Neural crest cell (in vitro differentiated cells): ENCODE measurements around the gene TPPP. TPM values are rescaled to one million over a fixed set of nuclear protein-coding genes. Genes with fewer than 3 reads are reported as not detected.

Experiments
- DNase-seq: peaks from one replicate; pipeline ENCODE4 v3.0.0; 2021; ENCODE audit warnings: low read depth, mixed read lengths, low spot score
- H3K27ac Mint-ChIP-seq: one replicate; pipeline ENCODE4 v1.8.0; 2021; ENCODE audit warnings: mild to moderate bottlenecking, mixed read lengths; ENCODE audit not compliant: unreplicated experiment
- H3K27me3 Mint-ChIP-seq: 2 replicates; pipeline ENCODE4 v1.8.0; 2021; ENCODE audit warnings: low read depth, mild to moderate bottlenecking, mixed read lengths
- H3K36me3 Mint-ChIP-seq: 2 replicates; pipeline ENCODE4 v1.8.0; 2021; ENCODE audit warnings: low read depth, mild to moderate bottlenecking, mixed read lengths
- H3K4me1 Mint-ChIP-seq: 2 replicates; pipeline ENCODE4 v1.8.0; 2021; ENCODE audit warnings: mixed read lengths
- H3K4me3 Mint-ChIP-seq: one replicate; pipeline ENCODE4 v1.8.0; 2021; ENCODE audit warnings: mild to moderate bottlenecking, mixed read lengths
- H3K9me3 Mint-ChIP-seq: 2 replicates; pipeline ENCODE4 v1.8.0; 2021; ENCODE audit warnings: mixed read lengths
- total RNA-seq: library from RNA; stranded (reverse); gene quantifications from 2 replicates; pipeline ENCODE4 v1.2.1, GENCODE V29; 2021
- TF ChIP-seq, protein P1 (sequence below): fragments of 200-600 bp; sonication (generic); conservative IDR thresholded peaks from 2 replicates; pipeline ENCODE4 v1.5.0; 2021; ENCODE audit warnings: antibody characterized with exemption, mild to moderate bottlenecking

The TPPP gene
- total RNA-seq, 1 donor from 2014 or later, result 2.7 TPM

- no peak for DNase-seq
- Mint-ChIP-seq H3K36me3 (peaks cover 20% of the 10 kb centered on the region), H3K27me3 (no peaks in the 10 kb centered on the region), H3K27ac (peak overlapping the region; percentile 54), H3K4me3 (no peak overlapping the region), H3K9me3 (no peaks in the 10 kb centered on the region), H3K4me1 (peaks cover 23% of the 10 kb centered on the region)
- TF ChIP-seq, protein P1, sequence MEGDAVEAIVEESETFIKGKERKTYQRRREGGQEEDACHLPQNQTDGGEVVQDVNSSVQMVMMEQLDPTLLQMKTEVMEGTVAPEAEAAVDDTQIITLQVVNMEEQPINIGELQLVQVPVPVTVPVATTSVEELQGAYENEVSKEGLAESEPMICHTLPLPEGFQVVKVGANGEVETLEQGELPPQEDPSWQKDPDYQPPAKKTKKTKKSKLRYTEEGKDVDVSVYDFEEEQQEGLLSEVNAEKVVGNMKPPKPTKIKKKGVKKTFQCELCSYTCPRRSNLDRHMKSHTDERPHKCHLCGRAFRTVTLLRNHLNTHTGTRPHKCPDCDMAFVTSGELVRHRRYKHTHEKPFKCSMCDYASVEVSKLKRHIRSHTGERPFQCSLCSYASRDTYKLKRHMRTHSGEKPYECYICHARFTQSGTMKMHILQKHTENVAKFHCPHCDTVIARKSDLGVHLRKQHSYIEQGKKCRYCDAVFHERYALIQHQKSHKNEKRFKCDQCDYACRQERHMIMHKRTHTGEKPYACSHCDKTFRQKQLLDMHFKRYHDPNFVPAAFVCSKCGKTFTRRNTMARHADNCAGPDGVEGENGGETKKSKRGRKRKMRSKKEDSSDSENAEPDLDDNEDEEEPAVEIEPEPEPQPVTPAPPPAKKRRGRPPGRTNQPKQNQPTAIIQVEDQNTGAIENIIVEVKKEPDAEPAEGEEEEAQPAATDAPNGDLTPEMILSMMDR, result no peak
Measured at GRCh38 chr5:617896-618295, 75.3 kb downstream of the TPPP start.

GRCh38 chr5:616484-617039 lies 76.6 kb downstream of the TPPP start:
- TF ChIP-seq, protein P1, result no peak
- Mint-ChIP-seq H3K27me3 (no peaks in the 10 kb centered on the region), H3K9me3 (no peaks in the 10 kb centered on the region), H3K4me1 (peaks cover 26% of the 10 kb centered on the region), H3K27ac (peak overlapping the region; percentile 85), H3K4me3 (peak overlapping the region; percentile 42), H3K36me3 (peaks cover 22% of the 10 kb centered on the region)
- no peak for DNase-seq

- H3K4me3 Mint-ChIP-seq, result peak overlapping the region; percentile 89
- H3K4me1 Mint-ChIP-seq, result peaks cover 31% of the 10 kb centered on the region
- H3K36me3 Mint-ChIP-seq, result peaks cover 17% of the 10 kb centered on the region
- TF ChIP-seq, protein P1, result no peak
- DNase-seq, result no peak
- H3K9me3 Mint-ChIP-seq, result no peaks in the 10 kb centered on the region
- peak overlapping the region; percentile 46 for H3K27ac Mint-ChIP-seq
- H3K27me3 Mint-ChIP-seq, result no peaks in the 10 kb centered on the region
Measured at GRCh38 chr5:612498-613424, 80.4 kb downstream of the TPPP start.

- peak within 1 kb of the TSS; percentile 89 for H3K4me3 Mint-ChIP-seq
- H3K36me3 Mint-ChIP-seq, result peaks cover 17% of the 10 kb centered on the region
- TF ChIP-seq, protein P1, result no peak
- DNase-seq, result peak; percentile 92
- H3K4me1 Mint-ChIP-seq, result peaks cover 31% of the 10 kb centered on the region
- H3K27me3 Mint-ChIP-seq, result no peaks in the 10 kb centered on the region
- H3K27ac Mint-ChIP-seq, result peak within 1 kb of the TSS; percentile 46
- H3K9me3 Mint-ChIP-seq, result no peaks in the 10 kb centered on the region
Measured at GRCh38 chr5:611731-612486, 81.2 kb downstream of the TPPP start, which contains the start of gene CEP72. Gene CEP72 (plus strand): TSS chr5:612340. CDS start chr5:612362, 22 bp downstream.
